Right lobe of liver (tissue), 4 donors: ENCODE results near the gene MCEMP1.

ENCODE experiments used
- POLR2A ChIP-seq: fragments of 450-650 bp; IDR thresholded peaks from one replicate; pipeline ENCODE4 v1.6.1; 2017; ENCODE audit warnings: antibody characterized with exemption, mild to moderate bottlenecking
- TF ChIP-seq, protein P1 (sequence below), 4 donors: fragments of 200-600 bp in 3 of 4; fragments of 450-650 bp in 1 of 4; IDR thresholded peaks; one replicate each; pipeline versions ENCODE4 v1.5.1 to v1.8.0; 2016 to 2022; ENCODE audit warnings: antibody characterized with exemption in 4 of 4, mild to moderate bottlenecking in 2 of 4
- donor health status: DM: no; HTN: no; CAD: no.
- donor health status: DM: no; HTN: no; CAD: no.
- donor health status: DM: no; HTN: yes; CAD: no.

DNA sequence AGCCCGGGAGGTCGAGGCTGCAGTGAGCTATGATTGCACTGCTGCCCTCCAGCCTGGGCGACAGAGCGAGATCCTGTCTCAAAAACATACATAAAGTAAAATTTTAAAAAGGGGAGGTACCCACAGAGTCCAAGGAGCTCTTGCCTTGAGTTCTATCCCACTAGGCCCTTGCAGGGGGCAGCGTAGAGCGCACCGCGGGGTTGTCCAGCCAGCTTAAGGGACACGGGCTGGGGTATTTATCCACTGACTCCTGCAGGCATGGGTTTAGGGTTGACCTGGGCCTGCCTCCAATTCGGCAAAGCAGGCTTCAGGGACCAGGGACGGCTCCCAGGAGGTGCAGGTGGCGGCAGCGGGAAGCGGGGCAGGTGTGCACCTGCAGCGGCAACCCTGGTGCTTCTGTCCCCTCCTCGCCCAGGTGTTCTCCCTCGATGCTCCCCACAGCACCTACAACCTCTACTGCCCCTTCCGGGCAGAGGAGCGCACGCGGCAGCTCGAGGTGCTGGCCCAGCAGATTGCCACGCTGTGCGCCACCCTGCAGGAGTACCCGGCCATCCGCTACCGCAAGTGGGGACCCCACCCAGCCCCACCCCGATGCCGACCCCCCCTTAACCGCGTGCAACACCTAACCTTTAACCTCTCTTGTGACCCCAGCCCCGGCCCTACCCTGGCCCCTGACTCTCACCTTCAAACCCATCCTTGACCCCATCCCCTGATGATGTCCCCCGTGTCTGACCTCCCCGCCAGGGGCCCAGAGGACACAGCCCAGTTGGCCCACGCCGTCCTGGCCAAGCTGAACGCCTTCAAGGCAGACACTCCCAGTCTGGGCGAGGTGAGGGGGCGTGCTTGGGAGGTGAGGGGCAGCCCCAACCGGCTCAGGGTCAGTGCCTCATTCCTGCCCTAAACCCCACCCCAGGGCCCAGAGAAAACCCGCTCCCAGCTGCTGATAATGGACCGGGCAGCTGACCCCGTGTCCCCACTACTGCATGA lies 35.3 kb upstream of the MCEMP1 start:
- TF ChIP-seq POLR2A = no peak
- TF ChIP-seq, protein P1, sequence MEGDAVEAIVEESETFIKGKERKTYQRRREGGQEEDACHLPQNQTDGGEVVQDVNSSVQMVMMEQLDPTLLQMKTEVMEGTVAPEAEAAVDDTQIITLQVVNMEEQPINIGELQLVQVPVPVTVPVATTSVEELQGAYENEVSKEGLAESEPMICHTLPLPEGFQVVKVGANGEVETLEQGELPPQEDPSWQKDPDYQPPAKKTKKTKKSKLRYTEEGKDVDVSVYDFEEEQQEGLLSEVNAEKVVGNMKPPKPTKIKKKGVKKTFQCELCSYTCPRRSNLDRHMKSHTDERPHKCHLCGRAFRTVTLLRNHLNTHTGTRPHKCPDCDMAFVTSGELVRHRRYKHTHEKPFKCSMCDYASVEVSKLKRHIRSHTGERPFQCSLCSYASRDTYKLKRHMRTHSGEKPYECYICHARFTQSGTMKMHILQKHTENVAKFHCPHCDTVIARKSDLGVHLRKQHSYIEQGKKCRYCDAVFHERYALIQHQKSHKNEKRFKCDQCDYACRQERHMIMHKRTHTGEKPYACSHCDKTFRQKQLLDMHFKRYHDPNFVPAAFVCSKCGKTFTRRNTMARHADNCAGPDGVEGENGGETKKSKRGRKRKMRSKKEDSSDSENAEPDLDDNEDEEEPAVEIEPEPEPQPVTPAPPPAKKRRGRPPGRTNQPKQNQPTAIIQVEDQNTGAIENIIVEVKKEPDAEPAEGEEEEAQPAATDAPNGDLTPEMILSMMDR (IDR thresholded peaks at IDR 0.05) = no peak
